Astrocyte (in vitro differentiated cells and primary cell): ENCODE results near the gene STK24. TPM values are rescaled to one million over a fixed set of nuclear protein-coding genes. Genes with fewer than 3 reads are reported as not detected.

ENCODE experiments used
- DNase-seq: peaks from one replicate; pipeline ENCODE4 v3.0.0-alpha.2; 2010; ENCODE audit warnings: low read depth
- FAIRE-seq: peaks from 2 replicates; lab custom pipeline; 2011; peaks lifted over from hg19 to GRCh38; lab: Jason Lieb, UNC
- H2AFZ ChIP-seq: 2 replicates; pipeline ENCODE4 v1.6.0; 2012; ENCODE audit warnings: low read depth, low read length, inconsistent platforms
- H3K27ac ChIP-seq: 2 replicates; pipeline ENCODE4 v1.5.1; 2011; ENCODE audit warnings: low read depth, low read length, inconsistent platforms
- H3K27me3 ChIP-seq: 2 replicates; pipeline ENCODE4 v1.6.0; 2011; ENCODE audit warnings: low read length, inconsistent platforms; ENCODE audit not compliant: insufficient read depth
- H3K36me3 ChIP-seq: 2 replicates; pipeline ENCODE4 v1.5.1; 2011; ENCODE audit warnings: low read length, inconsistent platforms; ENCODE audit not compliant: insufficient read depth
- H3K4me1 ChIP-seq: 2 replicates; pipeline ENCODE4 v1.5.1; 2011; ENCODE audit warnings: low read length, inconsistent platforms; ENCODE audit not compliant: insufficient read depth
- H3K4me2 ChIP-seq: 2 replicates; pipeline ENCODE4 v1.6.0; 2012; ENCODE audit warnings: low read length, inconsistent platforms
- H3K4me3 ChIP-seq: 2 replicates; pipeline ENCODE4 v1.5.1; 2011; ENCODE audit warnings: low read depth, mild to moderate bottlenecking, low read length, inconsistent platforms; ENCODE audit not compliant: insufficient read depth
- H3K79me2 ChIP-seq: 2 replicates; pipeline ENCODE4 v1.6.0; 2012; ENCODE audit warnings: mild to moderate bottlenecking, low read length, inconsistent platforms; ENCODE audit not compliant: insufficient read depth
- H3K9ac ChIP-seq: 2 replicates; pipeline ENCODE4 v1.6.0; 2012; ENCODE audit warnings: mild to moderate bottlenecking, low read length, inconsistent platforms
- H3K9me3 ChIP-seq: 2 replicates; pipeline ENCODE4 v1.5.1; 2012; ENCODE audit warnings: low read depth, mild to moderate bottlenecking, low read length, inconsistent platforms; ENCODE audit not compliant: insufficient read depth
- H4K20me1 ChIP-seq: 2 replicates; pipeline ENCODE4 v1.6.0; 2012; ENCODE audit warnings: low read length, inconsistent platforms; ENCODE audit not compliant: insufficient read depth
- H3K27ac Mint-ChIP-seq: one replicate; pipeline ENCODE4 v1.8.0; 2021; ENCODE audit warnings: mild to moderate bottlenecking, mixed read lengths; ENCODE audit not compliant: unreplicated experiment
- H3K27me3 Mint-ChIP-seq: one replicate; pipeline ENCODE4 v1.8.0; 2021; ENCODE audit warnings: low read depth, mixed read lengths; ENCODE audit not compliant: unreplicated experiment
- H3K36me3 Mint-ChIP-seq: one replicate; pipeline ENCODE4 v1.8.0; 2021; ENCODE audit warnings: low read depth, mixed read lengths; ENCODE audit not compliant: unreplicated experiment
- H3K4me1 Mint-ChIP-seq: one replicate; pipeline ENCODE4 v1.8.0; 2021; ENCODE audit warnings: low read depth, mixed read lengths; ENCODE audit not compliant: unreplicated experiment
- H3K4me3 Mint-ChIP-seq: one replicate; pipeline ENCODE4 v1.8.0; 2021; ENCODE audit warnings: mild to moderate bottlenecking, moderate library complexity, mixed read lengths; ENCODE audit not compliant: unreplicated experiment
- H3K9me3 Mint-ChIP-seq: one replicate; pipeline ENCODE4 v1.8.0; 2021; ENCODE audit warnings: mild to moderate bottlenecking, mixed read lengths; ENCODE audit not compliant: unreplicated experiment
- EZH2 ChIP-seq: IDR thresholded peaks from 2 replicates; pipeline ENCODE4 v1.6.1; 2012; ENCODE audit warnings: mild to moderate bottlenecking, low read length, inconsistent platforms; ENCODE audit not compliant: insufficient read depth
- total RNA-seq: library from RNA; stranded (reverse); gene quantifications from 2 replicates; pipeline ENCODE4 v1.2.1, GENCODE V29; 2021
- TF ChIP-seq, protein P1 (sequence below): IDR thresholded peaks from 2 replicates; pipeline ENCODE4 v1.5.1; 2011; ENCODE audit warnings: low read depth, mild to moderate bottlenecking, inconsistent platforms, low read length, moderate library complexity; ENCODE audit not compliant: insufficient read depth

The STK24 gene
- total RNA-seq, 1 donor from 2014 or later, result 96.1 TPM

DNA sequence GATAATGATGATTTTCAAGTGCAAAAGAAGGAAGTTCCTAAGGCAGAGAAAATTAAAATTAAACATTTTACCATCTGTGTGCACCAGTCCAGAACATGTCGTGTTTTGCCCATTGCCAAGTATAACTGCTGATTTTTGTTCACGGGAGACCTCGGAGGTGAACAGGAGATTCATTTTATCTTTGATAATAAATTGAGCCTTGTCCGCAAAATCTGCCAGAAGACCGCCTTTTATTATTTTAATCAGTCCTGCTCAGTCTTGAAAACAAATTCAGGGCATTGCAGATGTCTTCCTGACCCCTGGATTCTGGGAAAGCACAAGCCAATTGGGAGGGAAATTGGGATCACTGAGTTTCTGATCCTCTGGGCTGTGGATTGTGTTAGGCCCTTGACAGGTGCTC lies 165.9 kb downstream of the STK24 start:
- Histone ChIP-seq H2AFZ (no peak overlapping the region), H4K20me1 (no peaks in the 10 kb centered on the region), H3K9me3 (no peaks in the 10 kb centered on the region), H3K9ac (no peak overlapping the region), H3K27ac (no peak overlapping the region), H3K4me3 (no peak overlapping the region), H3K79me2 (no peaks in the 10 kb centered on the region), H3K4me1 (no peaks in the 10 kb centered on the region), H3K4me2 (no peak overlapping the region), H3K27me3 (no peaks in the 10 kb centered on the region), H3K36me3 (peaks cover 1% of the 10 kb centered on the region)
- H3K4me3 Mint-ChIP-seq, result no peak overlapping the region
- no peaks in the 10 kb centered on the region for H3K4me1 Mint-ChIP-seq
- FAIRE-seq, result no peak
- H3K9me3 Mint-ChIP-seq, result no peaks in the 10 kb centered on the region
- peaks cover 27% of the 10 kb centered on the region for H3K36me3 Mint-ChIP-seq
- H3K27me3 Mint-ChIP-seq, result no peaks in the 10 kb centered on the region
- H3K27ac Mint-ChIP-seq, result no peak overlapping the region
- no peak for DNase-seq
- no peak for TF ChIP-seq EZH2
- TF ChIP-seq, protein P1, sequence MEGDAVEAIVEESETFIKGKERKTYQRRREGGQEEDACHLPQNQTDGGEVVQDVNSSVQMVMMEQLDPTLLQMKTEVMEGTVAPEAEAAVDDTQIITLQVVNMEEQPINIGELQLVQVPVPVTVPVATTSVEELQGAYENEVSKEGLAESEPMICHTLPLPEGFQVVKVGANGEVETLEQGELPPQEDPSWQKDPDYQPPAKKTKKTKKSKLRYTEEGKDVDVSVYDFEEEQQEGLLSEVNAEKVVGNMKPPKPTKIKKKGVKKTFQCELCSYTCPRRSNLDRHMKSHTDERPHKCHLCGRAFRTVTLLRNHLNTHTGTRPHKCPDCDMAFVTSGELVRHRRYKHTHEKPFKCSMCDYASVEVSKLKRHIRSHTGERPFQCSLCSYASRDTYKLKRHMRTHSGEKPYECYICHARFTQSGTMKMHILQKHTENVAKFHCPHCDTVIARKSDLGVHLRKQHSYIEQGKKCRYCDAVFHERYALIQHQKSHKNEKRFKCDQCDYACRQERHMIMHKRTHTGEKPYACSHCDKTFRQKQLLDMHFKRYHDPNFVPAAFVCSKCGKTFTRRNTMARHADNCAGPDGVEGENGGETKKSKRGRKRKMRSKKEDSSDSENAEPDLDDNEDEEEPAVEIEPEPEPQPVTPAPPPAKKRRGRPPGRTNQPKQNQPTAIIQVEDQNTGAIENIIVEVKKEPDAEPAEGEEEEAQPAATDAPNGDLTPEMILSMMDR, result no peak

DNA sequence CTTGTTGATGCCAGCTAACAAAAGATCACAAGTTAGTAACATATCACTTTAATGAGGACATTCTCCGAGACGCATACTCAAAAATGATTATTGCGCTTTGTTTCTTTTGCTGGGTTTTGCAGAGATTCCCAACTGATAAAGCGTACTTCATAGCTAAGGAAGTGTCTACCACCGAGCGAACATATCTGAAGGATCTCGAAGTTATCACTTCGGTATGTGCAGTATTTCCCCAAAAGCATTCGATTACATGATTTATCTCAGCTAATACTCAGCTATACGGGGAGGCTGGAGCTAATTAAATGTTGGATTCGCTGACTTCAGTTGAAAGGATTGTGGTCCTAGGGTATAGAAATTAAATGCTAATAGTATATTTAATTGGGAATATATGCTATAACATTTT lies 166.3 kb downstream of the STK24 start:
- no peak overlapping the region for H3K27ac Mint-ChIP-seq
- Histone ChIP-seq H3K79me2 (no peaks in the 10 kb centered on the region), H3K27ac (no peak overlapping the region), H3K9ac (no peak overlapping the region), H2AFZ (no peak overlapping the region), H3K4me1 (no peaks in the 10 kb centered on the region), H3K4me3 (no peak overlapping the region), H3K36me3 (no peaks in the 10 kb centered on the region), H3K9me3 (no peaks in the 10 kb centered on the region), H4K20me1 (no peaks in the 10 kb centered on the region), H3K4me2 (no peak overlapping the region), H3K27me3 (no peaks in the 10 kb centered on the region)
- no peaks in the 10 kb centered on the region for H3K4me1 Mint-ChIP-seq
- no peak for TF ChIP-seq EZH2
- TF ChIP-seq, protein P1, result no peak
- DNase-seq (no peak), FAIRE-seq (peak; percentile 29)
- H3K4me3 Mint-ChIP-seq, result no peak overlapping the region
- H3K36me3 Mint-ChIP-seq, result peaks cover 24% of the 10 kb centered on the region
- no peaks in the 10 kb centered on the region for H3K27me3 Mint-ChIP-seq
- no peaks in the 10 kb centered on the region for H3K9me3 Mint-ChIP-seq

DNA sequence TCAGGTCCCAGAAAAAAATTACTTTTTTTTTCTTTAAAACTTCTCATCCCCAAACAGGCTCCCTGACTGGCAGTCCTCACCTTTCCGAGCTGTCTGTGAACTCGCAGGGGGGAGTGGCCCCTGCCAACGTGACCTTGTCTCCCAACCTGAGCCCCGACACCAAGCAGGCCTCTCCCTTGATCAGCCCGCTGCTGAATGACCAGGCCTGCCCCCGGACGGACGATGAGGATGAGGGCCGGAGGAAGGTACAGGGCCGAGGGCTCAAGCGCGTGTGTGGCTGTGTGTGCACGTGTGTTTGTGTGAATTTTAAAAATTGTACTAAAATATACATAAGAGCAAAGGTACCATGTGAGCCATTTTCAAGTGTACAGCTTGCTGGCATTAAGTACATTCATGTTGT lies 167.6 kb downstream of the STK24 start:
- peaks cover 6% of the 10 kb centered on the region for H3K4me1 Mint-ChIP-seq
- peaks cover 12% of the 10 kb centered on the region for H3K36me3 Mint-ChIP-seq

More for the DNA sequence above, 167.6 kb downstream of the STK24 start:
- H3K27ac ChIP-seq, result no peak overlapping the region
- H3K9me3 ChIP-seq, result no peaks in the 10 kb centered on the region
- H3K36me3 ChIP-seq, result no peaks in the 10 kb centered on the region
- Mint-ChIP-seq H3K27me3 (no peaks in the 10 kb centered on the region), H3K4me3 (no peak overlapping the region), H3K27ac (no peak overlapping the region), H3K9me3 (no peaks in the 10 kb centered on the region)
- FAIRE-seq, result no peak
- no peak for DNase-seq
- H3K79me2 ChIP-seq, result no peaks in the 10 kb centered on the region
- no peak overlapping the region for H3K4me3 ChIP-seq
- no peak overlapping the region for H3K9ac ChIP-seq
- no peak overlapping the region for H2AFZ ChIP-seq
- H4K20me1 ChIP-seq, result no peaks in the 10 kb centered on the region
- H3K4me2 ChIP-seq, result no peak overlapping the region
- H3K4me1 ChIP-seq, result no peaks in the 10 kb centered on the region
- TF ChIP-seq, protein P1, result no peak
- no peak for TF ChIP-seq EZH2
- H3K27me3 ChIP-seq, result no peaks in the 10 kb centered on the region
